Ishikawa (cell line): Measurements from ENCODE around the gene ZNF26.

Source experiments
- CEBPB ChIP-seq: IDR thresholded peaks from 2 replicates; pipeline ENCODE4 v1.6.1; 2012
- CREB1 ChIP-seq: IDR thresholded peaks from 2 replicates; pipeline ENCODE4 v1.6.1; 2012; ENCODE audit warnings: low read depth
- EP300 ChIP-seq: IDR thresholded peaks from 2 replicates; pipeline ENCODE4 v1.6.1; 2012; ENCODE audit warnings: borderline replicate concordance
- RAD21 ChIP-seq: IDR thresholded peaks from 2 replicates; pipeline ENCODE4 v1.6.1; 2012; ENCODE audit warnings: low read depth
- REST ChIP-seq: IDR thresholded peaks from 2 replicates; pipeline ENCODE4 v1.6.1; 2012; ENCODE audit warnings: low read depth, mild to moderate bottlenecking
- TAF1 ChIP-seq: IDR thresholded peaks from 2 replicates; pipeline ENCODE4 v1.6.1; 2012; ENCODE audit warnings: low read depth, mild to moderate bottlenecking
- YY1 ChIP-seq: IDR thresholded peaks from 2 replicates; pipeline ENCODE4 v1.6.1; 2012; ENCODE audit warnings: low read depth
- TF ChIP-seq, protein P1 (sequence below): IDR thresholded peaks from 2 replicates; pipeline ENCODE4 v1.6.1; 2012

GRCh38 chr12:133010657-133011297 lies 24.6 kb downstream of the ZNF26 start:
- TF ChIP-seq CEBPB (no peak), TAF1 (no peak), EP300 (no peak), REST (no peak), CREB1 (no peak), RAD21 (no peak), YY1 (no peak)
- TF ChIP-seq, protein P1, sequence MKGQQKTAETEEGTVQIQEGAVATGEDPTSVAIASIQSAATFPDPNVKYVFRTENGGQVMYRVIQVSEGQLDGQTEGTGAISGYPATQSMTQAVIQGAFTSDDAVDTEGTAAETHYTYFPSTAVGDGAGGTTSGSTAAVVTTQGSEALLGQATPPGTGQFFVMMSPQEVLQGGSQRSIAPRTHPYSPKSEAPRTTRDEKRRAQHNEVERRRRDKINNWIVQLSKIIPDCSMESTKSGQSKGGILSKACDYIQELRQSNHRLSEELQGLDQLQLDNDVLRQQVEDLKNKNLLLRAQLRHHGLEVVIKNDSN = no peak
